Hepatocyte (in vitro differentiated cells): ENCODE results near the gene XPO5.

Experiments
- EZH2 ChIP-seq: fragments of 200-600 bp; sonication (generic); IDR thresholded peaks from 2 replicates; pipeline ENCODE4 v1.6.1; 2016; ENCODE audit warnings: antibody characterized with exemption, mild to moderate bottlenecking, borderline replicate concordance
- EZH2phosphoT487 ChIP-seq: fragments of 200-600 bp; sonication (generic); IDR thresholded peaks from one replicate; pipeline ENCODE4 v1.6.1; 2018; ENCODE audit warnings: antibody characterized with exemption, mild to moderate bottlenecking, low read depth, moderate library complexity; ENCODE audit not compliant: unreplicated experiment, severe bottlenecking
- TF ChIP-seq, protein P1 (sequence below): fragments of 200-600 bp; sonication (generic); IDR thresholded peaks from 2 replicates; pipeline ENCODE4 v1.5.1; 2016; ENCODE audit warnings: antibody characterized with exemption, mild to moderate bottlenecking; ENCODE audit not compliant: poor library complexity

DNA sequence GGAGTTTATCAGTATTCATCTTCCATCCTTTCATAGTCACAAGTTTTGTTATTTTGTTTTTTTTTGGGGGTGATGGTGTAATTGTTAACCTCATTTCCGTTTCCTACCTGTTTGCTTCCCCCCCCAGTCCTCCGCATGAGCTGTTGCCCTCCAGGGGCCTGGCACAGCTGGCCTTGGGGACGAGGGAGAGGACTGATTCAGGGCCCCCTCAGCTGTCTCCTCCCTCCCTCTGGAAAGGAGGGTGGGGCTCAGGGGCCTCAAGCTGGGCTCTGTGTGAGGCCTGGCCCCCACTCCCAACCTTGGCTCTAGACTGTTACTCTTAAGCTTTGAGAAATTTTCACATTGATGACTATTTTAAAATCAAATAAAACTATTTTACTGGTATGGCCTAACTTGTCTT, 69.7 kb downstream of the XPO5 start:
- TF ChIP-seq, protein P1, sequence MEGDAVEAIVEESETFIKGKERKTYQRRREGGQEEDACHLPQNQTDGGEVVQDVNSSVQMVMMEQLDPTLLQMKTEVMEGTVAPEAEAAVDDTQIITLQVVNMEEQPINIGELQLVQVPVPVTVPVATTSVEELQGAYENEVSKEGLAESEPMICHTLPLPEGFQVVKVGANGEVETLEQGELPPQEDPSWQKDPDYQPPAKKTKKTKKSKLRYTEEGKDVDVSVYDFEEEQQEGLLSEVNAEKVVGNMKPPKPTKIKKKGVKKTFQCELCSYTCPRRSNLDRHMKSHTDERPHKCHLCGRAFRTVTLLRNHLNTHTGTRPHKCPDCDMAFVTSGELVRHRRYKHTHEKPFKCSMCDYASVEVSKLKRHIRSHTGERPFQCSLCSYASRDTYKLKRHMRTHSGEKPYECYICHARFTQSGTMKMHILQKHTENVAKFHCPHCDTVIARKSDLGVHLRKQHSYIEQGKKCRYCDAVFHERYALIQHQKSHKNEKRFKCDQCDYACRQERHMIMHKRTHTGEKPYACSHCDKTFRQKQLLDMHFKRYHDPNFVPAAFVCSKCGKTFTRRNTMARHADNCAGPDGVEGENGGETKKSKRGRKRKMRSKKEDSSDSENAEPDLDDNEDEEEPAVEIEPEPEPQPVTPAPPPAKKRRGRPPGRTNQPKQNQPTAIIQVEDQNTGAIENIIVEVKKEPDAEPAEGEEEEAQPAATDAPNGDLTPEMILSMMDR = no peak
- TF ChIP-seq EZH2phosphoT487 = no peak
- TF ChIP-seq EZH2 = no peak
